Spleen (tissue), 7 donors: Measurements from ENCODE around the gene GGTLC1.
"Not testable (repeated sequence)": the region's sequence is repeated elsewhere in the genome, so short reads cannot be mapped to it uniquely, and the experiment has no call there.

Source experiments
- POLR2A ChIP-seq, 3 donors: fragments of 450-650 bp; IDR thresholded peaks; one replicate each; pipeline ENCODE4 v1.5.1; 2017; ENCODE audit warnings: antibody characterized with exemption in 3 of 3, mild to moderate bottlenecking in 1 of 3
- POLR2AphosphoS5 ChIP-seq, 3 donors: sonication (generic); formaldehyde crosslinking; IDR thresholded peaks; one replicate each; pipeline ENCODE4 v1.5.1; 2017; ENCODE audit warnings: antibody characterized with exemption in 3 of 3
- TF ChIP-seq, protein P1 (sequence below), 11 experiments: fragments of 200-600 bp in 7 of 11; fragments of 450-650 bp in 4 of 11; sonication (generic) in 4 of 11; IDR thresholded peaks in 8 of 11; conservative IDR thresholded peaks in 3 of 11; 1 replicate in 7 of 11; 2 replicates in 4 of 11; pipeline versions ENCODE4 v1.4.0 to v1.8.0; 2016 to 2021; ENCODE audit warnings: antibody characterized with exemption in 11 of 11, inconsistent platforms in 4 of 11, mild to moderate bottlenecking in 1 of 11
- donor health status: DM: no; HTN: no; CAD: no; lungs with moderate emphysema.
- donor health status: DM: no; HTN: no; CAD: no.
- donor health status: DM: no; HTN: no; CAD: no.

DNA sequence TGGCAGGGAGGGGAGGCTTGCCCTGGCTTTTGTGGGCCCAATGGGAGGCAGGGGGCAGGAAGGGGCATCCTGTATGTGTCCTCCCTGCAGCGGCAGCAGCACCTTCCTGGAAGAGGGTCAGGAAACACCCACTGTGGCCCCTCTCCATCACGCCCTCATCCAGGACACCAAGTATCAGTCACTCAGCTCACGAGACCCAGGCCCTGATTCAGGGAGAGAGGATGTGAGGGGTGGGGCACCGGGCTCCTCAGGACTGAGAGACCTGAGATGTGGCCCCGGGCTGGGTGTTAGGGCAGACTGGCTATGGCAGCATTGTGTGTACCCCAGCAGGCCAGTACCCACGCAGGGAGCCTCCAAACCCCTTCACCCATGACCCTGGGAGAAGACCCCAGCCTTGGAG lies 9.2 kb downstream of the GGTLC1 start:
- TF ChIP-seq, protein P1, sequence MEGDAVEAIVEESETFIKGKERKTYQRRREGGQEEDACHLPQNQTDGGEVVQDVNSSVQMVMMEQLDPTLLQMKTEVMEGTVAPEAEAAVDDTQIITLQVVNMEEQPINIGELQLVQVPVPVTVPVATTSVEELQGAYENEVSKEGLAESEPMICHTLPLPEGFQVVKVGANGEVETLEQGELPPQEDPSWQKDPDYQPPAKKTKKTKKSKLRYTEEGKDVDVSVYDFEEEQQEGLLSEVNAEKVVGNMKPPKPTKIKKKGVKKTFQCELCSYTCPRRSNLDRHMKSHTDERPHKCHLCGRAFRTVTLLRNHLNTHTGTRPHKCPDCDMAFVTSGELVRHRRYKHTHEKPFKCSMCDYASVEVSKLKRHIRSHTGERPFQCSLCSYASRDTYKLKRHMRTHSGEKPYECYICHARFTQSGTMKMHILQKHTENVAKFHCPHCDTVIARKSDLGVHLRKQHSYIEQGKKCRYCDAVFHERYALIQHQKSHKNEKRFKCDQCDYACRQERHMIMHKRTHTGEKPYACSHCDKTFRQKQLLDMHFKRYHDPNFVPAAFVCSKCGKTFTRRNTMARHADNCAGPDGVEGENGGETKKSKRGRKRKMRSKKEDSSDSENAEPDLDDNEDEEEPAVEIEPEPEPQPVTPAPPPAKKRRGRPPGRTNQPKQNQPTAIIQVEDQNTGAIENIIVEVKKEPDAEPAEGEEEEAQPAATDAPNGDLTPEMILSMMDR (IDR thresholded peaks at IDR 0.05 in 8 of 11, conservative IDR thresholded peaks at IDR 0.05 in 3 of 11): not testable (repeated sequence)
- not testable (repeated sequence) for TF ChIP-seq POLR2A, POLR2AphosphoS5 (IDR thresholded peaks at IDR 0.05)
